ENCODE measurements around the gene RAPGEF1. TPM values are rescaled to one million over a fixed set of nuclear protein-coding genes. Genes with fewer than 3 reads are reported as not detected.

Gene RAPGEF1
- total and polyA plus RNA-seq, 2 of the 13 experiments (the other 11 are each of a cell fraction or from before 2014, with no cell fraction given) = 21.2 to 38.9 TPM

DNA sequence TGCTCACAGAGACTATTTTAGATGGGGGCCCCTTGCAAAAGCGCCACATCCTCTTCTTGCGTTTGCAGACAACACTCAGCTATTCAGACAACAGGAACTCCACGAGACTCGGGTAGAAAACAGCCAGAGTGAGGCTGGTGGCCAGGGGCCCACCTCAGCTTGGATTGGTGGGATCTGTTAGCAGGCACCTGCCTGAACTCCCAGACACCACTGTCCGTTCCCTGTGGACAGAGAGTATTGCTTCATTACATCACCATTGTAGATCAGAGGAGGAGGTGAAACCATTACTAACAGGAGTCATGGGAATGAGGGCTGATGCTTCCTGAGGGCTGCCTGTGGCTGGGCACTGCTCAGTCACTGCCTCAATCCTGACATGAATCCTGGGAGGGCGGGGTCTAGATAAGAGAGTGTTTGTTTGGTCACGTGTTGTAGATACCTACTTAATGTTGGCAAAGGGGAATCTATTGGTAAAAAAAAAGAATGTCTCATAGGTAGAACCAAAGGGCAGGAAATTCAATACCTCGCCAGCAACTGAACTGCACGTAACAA lies 4.4 kb upstream of the RAPGEF1 start:
- POLR2A ChIA-PET = interaction anchor here (0.7 kb wide), 1 partner anchor 165 kb away, joined by 3 read pairs; no protein-coding TSS in a partner anchor
- WGBS (ENCODE audit: low lambda C conversion rate) = 21% methylated on average over 6 of the region's 9 CpGs
- H3K27ac ChIP-seq (ENCODE audit: extremely low read length, insufficient read depth, low read length) = no peak overlapping the region
- no peaks in the 10 kb centered on the region for H3K9me3 ChIP-seq (ENCODE audit: low read length)
- no peak overlapping the region; a peak in 1 of 6 replicates for H3K4me3 ChIP-seq (replicated peaks in 1 of 3; ENCODE audit: insufficient read depth in 1 of 3, low read depth in 2 of 3, low read length in 3 of 3)
- ATAC-seq = peak; percentile 50
- intact Hi-C loops (cut with micrococcal nuclease; ENCODE audit: unreplicated experiment) (no loop called here), in situ Hi-C loops (cut with HindIII; ENCODE audit: extremely low pct_ligation_motif_present, low pct_unique_long_range_greater_than_20kb) (loop anchor here (5.0 to 25.0 kb wide), 2 partner anchors 152 to 357 kb away; partner anchors contain the start of gene PRRC2B)
- H3K4me1 ChIP-seq (ENCODE audit: insufficient read depth, low read length) = peaks cover 24% of the 10 kb centered on the region
- BruUV-seq (replicated peaks) = no TSS peak
- H3K4me2 ChIP-seq (ENCODE audit: low read depth, low read length) = peak overlapping the region; percentile 50; the same call in 1 of the 2 replicates
- peaks cover under 1% of the 10 kb centered on the region for H3K79me2 ChIP-seq (ENCODE audit: insufficient read depth, low read length)
- no peak overlapping the region for H2AFZ ChIP-seq (ENCODE audit: low read length)
- H3K36me3 ChIP-seq (replicated peaks in 1 of 2; ENCODE audit: control insufficient read depth in 1 of 2, insufficient read depth in 2 of 2, low read length in 2 of 2) = no peaks in the 10 kb centered on the region
- peaks cover 0 to 6% of the 10 kb centered on the region in 2 experiments; a peak in 1 of 5 replicates for H3K27me3 ChIP-seq (ENCODE audit: control insufficient read depth in 1 of 2, insufficient read depth in 2 of 2, low read length in 2 of 2)
- peak; percentile 51 for DNase-seq (ENCODE audit: low spot score)
- CTCF ChIA-PET (ENCODE audit: low intra/inter-chr PET ratio, low total read pairs) = interaction anchor here (8.4 kb wide), 1 partner anchor 153 kb away, joined by 185 read pairs; no protein-coding TSS in a partner anchor
- FAIRE-seq = no peak
- no peaks in the 10 kb centered on the region for H4K20me1 ChIP-seq (ENCODE audit: insufficient read depth, low read length)
- H3K9ac ChIP-seq (ENCODE audit: insufficient read depth, low read depth, low read length) = no peak overlapping the region
- no peak for TF ChIP-seq RBAK (CRISPR knock-in tag; IDR thresholded peaks at IDR 0.05)
- TF ChIP-seq DR1 (CRISPR knock-in tag; IDR thresholded peaks at IDR 0.05) = no peak
- TF ChIP-seq NFE2L1 (CRISPR knock-in tag; IDR thresholded peaks at IDR 0.05; ENCODE audit: borderline replicate concordance) = no peak
- TF ChIP-seq KDM2A (CRISPR knock-in tag; IDR thresholded peaks at IDR 0.05; ENCODE audit: borderline replicate concordance, low read depth) = no peak
- no peak for TF ChIP-seq NBN (conservative IDR thresholded peaks at IDR 0.05)
- no peak for TF ChIP-seq CEBPB (IDR thresholded peaks at IDR 0.05; ENCODE audit: borderline replicate concordance, low read depth, low read length)
- TF ChIP-seq SALL2 (CRISPR knock-in tag; IDR thresholded peaks at IDR 0.05) = no peak
- TF ChIP-seq, protein P1, sequence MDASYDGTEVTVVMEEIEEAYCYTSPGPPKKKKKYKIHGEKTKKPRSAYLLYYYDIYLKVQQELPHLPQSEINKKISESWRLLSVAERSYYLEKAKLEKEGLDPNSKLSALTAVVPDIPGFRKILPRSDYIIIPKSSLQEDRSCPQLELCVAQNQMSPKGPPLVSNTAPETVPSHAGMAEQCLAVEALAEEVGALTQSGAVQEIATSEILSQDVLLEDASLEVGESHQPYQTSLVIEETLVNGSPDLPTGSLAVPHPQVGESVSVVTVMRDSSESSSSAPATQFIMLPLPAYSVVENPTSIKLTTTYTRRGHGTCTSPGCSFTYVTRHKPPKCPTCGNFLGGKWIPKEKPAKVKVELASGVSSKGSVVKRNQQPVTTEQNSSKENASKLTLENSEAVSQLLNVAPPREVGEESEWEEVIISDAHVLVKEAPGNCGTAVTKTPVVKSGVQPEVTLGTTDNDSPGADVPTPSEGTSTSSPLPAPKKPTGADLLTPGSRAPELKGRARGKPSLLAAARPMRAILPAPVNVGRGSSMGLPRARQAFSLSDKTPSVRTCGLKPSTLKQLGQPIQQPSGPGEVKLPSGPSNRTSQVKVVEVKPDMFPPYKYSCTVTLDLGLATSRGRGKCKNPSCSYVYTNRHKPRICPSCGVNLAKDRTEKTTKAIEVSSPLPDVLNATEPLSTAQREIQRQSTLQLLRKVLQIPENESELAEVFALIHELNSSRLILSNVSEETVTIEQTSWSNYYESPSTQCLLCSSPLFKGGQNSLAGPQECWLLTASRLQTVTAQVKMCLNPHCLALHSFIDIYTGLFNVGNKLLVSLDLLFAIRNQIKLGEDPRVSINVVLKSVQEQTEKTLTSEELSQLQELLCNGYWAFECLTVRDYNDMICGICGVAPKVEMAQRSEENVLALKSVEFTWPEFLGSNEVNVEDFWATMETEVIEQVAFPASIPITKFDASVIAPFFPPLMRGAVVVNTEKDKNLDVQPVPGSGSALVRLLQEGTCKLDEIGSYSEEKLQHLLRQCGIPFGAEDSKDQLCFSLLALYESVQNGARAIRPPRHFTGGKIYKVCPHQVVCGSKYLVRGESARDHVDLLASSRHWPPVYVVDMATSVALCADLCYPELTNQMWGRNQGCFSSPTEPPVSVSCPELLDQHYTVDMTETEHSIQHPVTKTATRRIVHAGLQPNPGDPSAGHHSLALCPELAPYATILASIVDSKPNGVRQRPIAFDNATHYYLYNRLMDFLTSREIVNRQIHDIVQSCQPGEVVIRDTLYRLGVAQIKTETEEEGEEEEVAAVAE (CRISPR knock-in tag; IDR thresholded peaks at IDR 0.05; ENCODE audit: borderline replicate concordance) = no peak
- TF ChIP-seq ZNF354B (CRISPR knock-in tag; IDR thresholded peaks at IDR 0.05) = no peak
- TF ChIP-seq SRSF4 (IDR thresholded peaks at IDR 0.05; ENCODE audit: low read depth, low read length, poor library complexity, severe bottlenecking) = no peak
- TF ChIP-seq, protein P2, sequence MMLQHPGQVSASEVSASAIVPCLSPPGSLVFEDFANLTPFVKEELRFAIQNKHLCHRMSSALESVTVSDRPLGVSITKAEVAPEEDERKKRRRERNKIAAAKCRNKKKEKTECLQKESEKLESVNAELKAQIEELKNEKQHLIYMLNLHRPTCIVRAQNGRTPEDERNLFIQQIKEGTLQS (CRISPR knock-in tag; IDR thresholded peaks at IDR 0.05) = no peak
- peak; percentile 11 for TF ChIP-seq TEAD3 (CRISPR knock-in tag; optimal IDR thresholded peaks at IDR 0.05; ENCODE audit: borderline replicate concordance)
- peak; percentile 32; the same call in 1 of the 2 replicates for TF ChIP-seq RAD51 (IDR thresholded peaks at IDR 0.05; ENCODE audit: borderline replicate concordance)
- TF ChIP-seq ZNF296 (CRISPR knock-in tag; conservative IDR thresholded peaks at IDR 0.05) = no peak
- peak; percentile 37; the same call in 1 of the 2 replicates for TF ChIP-seq CEBPG (CRISPR knock-in tag; IDR thresholded peaks at IDR 0.05)
- TF ChIP-seq SAFB2 (CRISPR knock-in tag; IDR thresholded peaks at IDR 0.05; ENCODE audit: borderline replicate concordance, low read depth) = no peak
- TF ChIP-seq ZBTB1 (CRISPR knock-in tag; IDR thresholded peaks at IDR 0.05; ENCODE audit: borderline replicate concordance) = no peak
- TF ChIP-seq, protein P3, sequence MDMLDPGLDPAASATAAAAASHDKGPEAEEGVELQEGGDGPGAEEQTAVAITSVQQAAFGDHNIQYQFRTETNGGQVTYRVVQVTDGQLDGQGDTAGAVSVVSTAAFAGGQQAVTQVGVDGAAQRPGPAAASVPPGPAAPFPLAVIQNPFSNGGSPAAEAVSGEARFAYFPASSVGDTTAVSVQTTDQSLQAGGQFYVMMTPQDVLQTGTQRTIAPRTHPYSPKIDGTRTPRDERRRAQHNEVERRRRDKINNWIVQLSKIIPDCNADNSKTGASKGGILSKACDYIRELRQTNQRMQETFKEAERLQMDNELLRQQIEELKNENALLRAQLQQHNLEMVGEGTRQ (IDR thresholded peaks at IDR 0.05; ENCODE audit: low read depth, low read length) = 0 out of 2 replicates have a peak, but pooled peaks have one; percentile 23
- TF ChIP-seq, protein P3 (CRISPR knock-in tag; IDR thresholded peaks at IDR 0.05; ENCODE audit: borderline replicate concordance) = peak; percentile 55; the same call in 1 of the 2 replicates
